ELF-1 (cell line): ENCODE measurements around the gene SORCS2.

Experiments
- DNase-seq: peaks from one replicate; pipeline ENCODE4 v3.0.0-alpha.2; 2016; ENCODE audit warnings: low read depth, low spot score

SORCS2 gene

GRCh38 chr4:7301846-7302630 is 109.7 kb downstream of the SORCS2 start:
- no peak for DNase-seq

GRCh38 chr4:7302781-7303404 is 110.6 kb downstream of the SORCS2 start:
- no peak for DNase-seq

DNA sequence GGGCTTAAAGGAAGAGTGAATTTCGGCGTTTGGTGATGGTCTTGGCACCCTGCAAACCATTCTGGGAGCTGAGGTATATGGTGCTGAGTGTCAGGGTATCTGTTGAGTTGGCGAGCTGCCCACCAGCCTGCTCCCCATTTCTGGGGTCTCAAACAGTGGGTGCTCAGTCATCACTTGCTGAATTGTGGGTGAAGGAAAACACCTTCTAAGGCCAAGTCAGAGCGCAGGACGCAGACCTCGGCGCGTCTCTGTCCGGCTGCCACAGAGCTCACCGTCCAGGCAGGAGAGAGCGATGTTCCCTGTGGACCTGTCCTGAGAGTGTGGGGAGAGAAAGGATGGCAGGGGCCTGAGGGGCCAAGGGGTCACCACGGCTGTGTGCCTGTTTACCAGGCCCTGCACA is 111.2 kb downstream of the SORCS2 start:
- no peak for DNase-seq

DNA sequence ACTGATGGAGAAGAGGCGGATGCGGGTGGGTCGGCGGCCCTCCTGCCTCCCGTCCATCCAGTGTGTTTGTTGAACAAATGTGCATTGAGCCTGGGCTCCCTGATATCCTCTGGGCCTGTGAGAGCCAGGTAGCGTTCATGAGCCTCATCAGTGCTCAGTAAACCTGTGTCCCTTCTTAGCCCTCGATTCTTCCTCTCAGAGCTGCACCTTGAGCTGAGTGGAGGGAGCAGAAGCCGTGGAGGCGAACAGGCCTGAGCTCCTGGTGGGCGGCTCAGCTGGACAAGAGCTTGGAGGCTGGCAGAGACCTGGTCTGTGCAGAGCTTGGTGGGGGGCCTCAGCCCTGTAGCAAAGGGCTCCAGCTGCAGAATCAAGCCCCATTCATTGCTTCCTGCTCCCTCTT is 112.1 kb downstream of the SORCS2 start:
- DNase-seq, result no peak

- DNase-seq, result no peak
Observed at GRCh38 chr4:7306021-7306965, 114.0 kb downstream of the SORCS2 start.

DNA sequence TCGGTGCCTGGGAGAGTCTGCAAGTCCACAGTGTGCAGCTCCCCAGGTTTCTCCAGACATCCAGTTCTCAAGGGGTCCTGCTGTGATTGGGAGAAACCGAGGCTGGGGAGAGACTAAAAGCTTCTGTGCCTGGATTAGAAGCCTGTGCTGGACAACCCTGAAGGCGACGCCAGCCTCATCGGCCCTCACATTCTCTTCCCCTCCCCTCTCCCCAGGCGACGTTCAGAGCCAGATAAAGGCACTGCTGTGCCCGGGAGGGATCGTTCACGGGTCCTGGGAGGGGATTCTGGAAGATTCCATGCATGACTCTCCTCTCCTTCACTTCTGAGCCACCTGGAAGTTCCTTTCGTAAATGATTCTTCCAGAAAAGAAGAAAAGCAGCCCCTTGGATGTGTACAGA is 114.6 kb downstream of the SORCS2 start:
- DNase-seq, result no peak

DNA sequence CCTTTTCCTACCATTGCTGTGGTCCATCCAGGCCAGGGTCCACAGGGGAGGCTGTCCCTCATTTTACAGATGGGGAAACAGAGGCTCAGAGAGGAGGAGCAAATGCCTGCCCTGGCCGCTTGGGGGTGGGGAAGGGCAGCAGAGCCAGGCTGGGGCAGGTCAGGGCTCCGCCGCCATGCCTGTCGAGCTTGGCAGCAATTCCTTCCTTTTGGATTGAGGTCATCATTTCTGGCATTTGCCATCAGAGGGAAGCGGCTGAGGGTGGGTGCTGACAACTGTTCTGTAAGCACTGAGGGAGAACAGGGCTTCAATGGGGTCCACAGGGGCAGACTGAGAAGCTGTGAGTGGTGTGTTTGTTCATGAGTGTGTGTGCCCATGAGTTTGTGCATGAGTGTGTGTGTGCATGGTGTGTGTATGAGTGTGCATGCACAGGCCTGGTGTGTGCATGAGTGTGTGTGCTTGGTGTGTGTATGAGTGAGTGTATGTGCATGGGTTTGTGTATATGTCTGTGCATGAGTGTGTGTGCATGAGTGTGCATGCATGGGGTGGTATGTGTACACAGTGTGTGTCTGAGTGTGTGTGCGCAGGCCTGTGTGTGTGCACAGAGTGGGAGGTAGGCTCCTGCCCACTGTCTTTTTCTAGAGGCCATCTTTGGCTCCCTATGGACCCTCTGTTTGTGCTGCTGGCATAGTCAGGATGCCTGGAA is 115.2 kb downstream of the SORCS2 start:
- DNase-seq, result no peak

DNA sequence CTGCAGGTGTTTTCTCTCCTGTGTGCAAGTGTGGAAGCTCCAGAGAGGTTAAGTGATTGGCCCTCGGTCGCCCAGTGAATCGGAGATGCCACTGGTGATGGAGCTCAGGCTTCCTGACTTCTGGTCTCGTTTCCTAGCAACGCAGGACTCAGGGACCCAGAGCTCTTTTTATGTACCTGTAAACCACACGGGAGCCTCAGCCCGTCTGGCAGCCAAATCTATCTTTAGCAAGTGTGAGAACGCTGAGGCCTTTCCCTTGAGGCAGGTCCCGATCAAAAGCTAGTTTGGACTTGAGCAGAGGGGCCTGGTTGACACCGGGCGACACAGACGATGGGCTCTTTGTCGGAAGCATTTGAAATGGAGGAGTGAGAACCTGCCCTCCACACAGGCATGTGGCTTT is 116.8 kb downstream of the SORCS2 start:
- DNase-seq, result no peak

GRCh38 chr4:7309636-7310390 is 117.5 kb downstream of the SORCS2 start:
- no peak for DNase-seq

GRCh38 chr4:7310451-7310850 is 118.1 kb downstream of the SORCS2 start:
- DNase-seq, result no peak

GRCh38 chr4:7311205-7311604 is 118.9 kb downstream of the SORCS2 start:
- no peak for DNase-seq

GRCh38 chr4:7312691-7313090 is 120.4 kb downstream of the SORCS2 start:
- DNase-seq, result no peak

- DNase-seq, result no peak
Observed at GRCh38 chr4:7313347-7313811, 121.0 kb downstream of the SORCS2 start.

GRCh38 chr4:7313991-7314390 is 121.7 kb downstream of the SORCS2 start:
- DNase-seq, result no peak

DNA sequence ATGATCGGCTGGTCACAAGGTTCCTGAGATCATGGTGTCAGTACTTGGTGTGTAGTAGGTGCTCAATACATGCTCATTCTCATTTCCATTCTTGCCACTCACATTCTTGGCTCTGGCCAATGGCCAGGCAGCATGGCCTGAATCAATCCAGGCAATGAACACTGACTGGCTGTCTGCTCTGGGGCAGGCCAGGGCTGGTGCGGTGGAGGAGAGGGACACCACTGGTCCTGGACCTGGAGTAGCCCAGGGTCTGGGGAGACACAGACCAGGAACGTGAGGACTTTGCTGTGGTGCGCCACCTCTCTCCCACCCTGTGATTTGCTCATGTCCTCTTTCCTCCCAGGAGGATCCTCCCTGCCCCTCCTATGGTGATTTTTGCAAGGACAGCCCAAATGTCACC is 122.9 kb downstream of the SORCS2 start:
- DNase-seq, result no peak

DNA sequence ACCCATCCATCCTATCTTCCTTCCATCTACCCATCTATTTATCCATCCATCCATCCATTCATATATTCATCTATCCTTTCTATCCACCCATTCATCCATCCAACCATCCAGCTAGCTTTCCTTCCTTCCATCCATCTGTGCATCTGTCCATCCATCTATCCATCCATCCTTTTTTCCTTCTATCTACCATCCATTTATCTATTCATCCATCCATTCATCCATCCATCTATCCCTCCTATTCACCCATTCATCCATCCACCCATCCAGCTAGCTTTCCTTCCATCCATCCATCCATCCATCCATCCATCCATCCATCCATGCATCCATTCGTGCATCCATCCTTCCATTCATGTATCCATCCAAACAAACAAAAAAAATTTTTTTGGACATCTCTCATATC is 123.6 kb downstream of the SORCS2 start:
- DNase-seq, result no peak

DNA sequence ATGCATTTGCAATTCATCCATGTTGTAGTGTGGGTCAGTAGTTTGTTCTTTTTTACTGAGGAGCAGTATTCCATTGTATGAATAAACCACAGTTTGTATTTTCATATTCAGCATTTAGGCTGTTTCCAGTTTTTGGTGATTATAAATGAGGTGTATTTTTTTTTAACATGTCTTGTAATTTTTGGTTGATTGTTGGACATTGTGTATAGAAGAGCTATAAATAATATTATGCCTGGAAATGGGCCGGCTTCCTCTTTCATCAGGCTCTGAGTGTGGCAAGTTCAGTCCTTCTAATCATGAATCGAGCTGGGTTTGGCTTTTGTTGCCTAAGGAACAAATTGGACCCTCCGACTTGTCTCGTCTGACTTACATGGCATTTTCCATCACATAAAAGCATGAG is 126.7 kb downstream of the SORCS2 start:
- DNase-seq, result no peak

- DNase-seq, result no peak
Observed at GRCh38 chr4:7320206-7320797, 128.0 kb downstream of the SORCS2 start.

DNA sequence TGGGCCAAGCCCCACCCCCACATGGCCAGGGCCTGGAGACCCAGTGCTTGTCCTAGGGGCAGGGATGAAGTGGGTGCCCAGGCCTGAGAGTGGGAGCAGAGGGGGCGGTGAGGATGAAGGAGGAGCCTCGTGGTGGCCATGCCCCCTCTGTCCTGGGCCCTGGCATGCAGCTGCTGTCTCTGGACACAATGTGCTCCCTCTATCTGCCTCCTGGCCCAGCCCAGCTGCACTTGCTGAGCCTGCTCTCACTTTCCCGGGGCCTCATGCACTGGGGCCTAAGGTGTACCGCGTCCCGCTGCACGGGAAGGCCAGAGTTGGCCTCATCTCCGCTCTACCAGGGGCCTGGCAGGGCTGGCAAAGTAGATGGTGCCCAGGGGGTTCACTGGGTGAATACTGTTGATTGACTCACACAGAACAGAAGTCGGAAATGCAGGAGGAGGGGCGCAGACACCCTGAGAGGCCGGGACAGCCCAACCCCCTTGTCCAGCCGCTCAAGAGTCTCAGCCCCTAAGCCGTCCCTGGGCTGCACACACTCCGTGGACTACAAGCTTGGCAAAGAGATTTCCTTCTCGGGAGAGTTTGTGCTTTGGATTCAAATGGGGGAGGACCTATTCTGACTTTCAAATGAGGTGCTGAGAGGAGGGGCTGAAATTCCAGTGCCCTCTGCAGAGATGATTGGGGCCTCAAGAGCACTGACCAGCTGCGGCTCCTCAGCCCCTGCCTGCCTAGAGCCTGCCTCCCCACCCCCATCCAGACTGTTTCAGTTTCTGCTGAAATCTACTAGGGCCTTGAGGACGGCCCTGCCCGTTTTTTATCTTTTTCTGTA is 130.0 kb downstream of the SORCS2 start:
- no peak for DNase-seq

- no peak for DNase-seq
Observed at GRCh38 chr4:7323461-7323871, 131.1 kb downstream of the SORCS2 start.
